Muscle layer of colon (tissue), 2 donors: ENCODE measurements around the gene TH.
A peak's percentile ranks its signal among the peaks of the same experiment; 100 is the strongest.

Experiments
- H3K27ac ChIP-seq: one replicate; pipeline ENCODE4 v1.7.0; 2013; ENCODE audit warnings: low read depth, mild to moderate bottlenecking, low read length, moderate library complexity
- H3K27me3 ChIP-seq, 2 donors: one replicate each; pipeline ENCODE4 v1.7.0; 2013; ENCODE audit warnings: low read length in 2 of 2, mild to moderate bottlenecking in 2 of 2; ENCODE audit not compliant: insufficient read depth in 2 of 2, control insufficient read depth in 1 of 2
- H3K36me3 ChIP-seq: one replicate; pipeline ENCODE4 v1.7.0; 2013; ENCODE audit warnings: mild to moderate bottlenecking, low read length; ENCODE audit not compliant: insufficient read depth
- H3K4me1 ChIP-seq: one replicate; pipeline ENCODE4 v1.7.0; 2013; ENCODE audit warnings: mild to moderate bottlenecking, low read length; ENCODE audit not compliant: insufficient read depth
- H3K4me3 ChIP-seq, 2 donors: one replicate each; pipeline ENCODE4 v1.7.0; 2013; ENCODE audit warnings: low read length in 2 of 2, low read depth in 1 of 2, mild to moderate bottlenecking in 1 of 2, moderate library complexity in 1 of 2
- H3K9ac ChIP-seq: one replicate; pipeline ENCODE4 v1.7.0; 2013; ENCODE audit warnings: low read length
- H3K9me3 ChIP-seq: one replicate; pipeline ENCODE4 v1.7.0; 2013; ENCODE audit warnings: mild to moderate bottlenecking, low read length
- donor health status: abdominal sarcoma.
- donor health status: Adenocarcinoma of cecum.

TH gene

DNA sequence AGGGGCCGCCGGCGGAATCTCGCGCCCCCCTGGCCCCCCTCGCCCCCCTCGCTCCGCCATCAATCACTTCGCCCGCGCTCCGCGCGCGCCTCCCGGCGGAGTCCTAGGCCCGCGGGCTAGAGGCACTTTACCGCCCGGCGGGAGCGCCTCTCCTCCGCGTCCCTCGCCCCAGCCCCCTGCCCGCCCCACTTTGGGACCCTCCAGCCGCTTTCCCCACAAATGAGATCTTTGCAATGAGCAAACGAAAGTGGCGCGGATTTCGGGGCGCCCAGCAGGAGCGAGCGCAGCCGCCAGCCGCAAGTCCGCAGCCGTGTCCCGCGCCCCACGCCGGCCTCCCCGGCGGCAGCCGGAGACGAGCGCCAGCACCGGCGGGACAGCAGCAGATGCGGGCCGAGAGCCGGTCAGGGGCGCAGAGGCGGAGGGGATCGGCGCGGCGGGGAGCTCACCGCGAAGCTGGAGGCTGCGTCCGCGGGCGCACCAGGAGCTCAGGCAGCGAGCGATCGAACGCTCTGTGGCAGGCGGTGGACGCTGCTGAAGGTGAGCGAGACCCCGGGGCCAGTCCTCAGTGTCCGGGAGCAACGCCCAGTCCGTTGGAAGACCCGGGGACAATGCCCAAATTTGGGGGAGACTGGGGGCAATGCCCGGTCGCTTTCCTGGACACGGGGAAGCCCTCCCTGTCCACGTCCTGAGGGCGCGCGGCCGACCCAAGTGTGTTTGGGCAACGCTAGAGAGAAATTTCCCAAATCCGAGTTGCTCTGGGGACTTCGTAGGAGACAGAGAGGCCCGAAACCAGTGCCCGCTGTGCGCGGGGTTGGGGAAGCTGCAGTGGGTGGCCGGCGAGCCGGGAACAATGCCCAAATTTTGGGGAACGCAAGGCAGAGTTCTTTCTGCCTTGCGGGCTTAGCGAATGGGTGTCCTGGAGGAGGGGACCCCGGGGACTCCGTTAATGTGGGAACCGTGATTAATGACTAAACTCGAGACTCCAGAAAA lies 30.9 kb downstream of the TH start:
- Histone ChIP-seq H3K36me3 (no peaks in the 10 kb centered on the region), H3K27ac (no peak overlapping the region), H3K4me1 (peaks cover 4% of the 10 kb centered on the region), H3K4me3 (no peak overlapping the region), H3K9me3 (no peaks in the 10 kb centered on the region), H3K27me3 (peaks cover 44 to 90% of the 10 kb centered on the region in 2 donors), H3K9ac (no peak overlapping the region)

DNA sequence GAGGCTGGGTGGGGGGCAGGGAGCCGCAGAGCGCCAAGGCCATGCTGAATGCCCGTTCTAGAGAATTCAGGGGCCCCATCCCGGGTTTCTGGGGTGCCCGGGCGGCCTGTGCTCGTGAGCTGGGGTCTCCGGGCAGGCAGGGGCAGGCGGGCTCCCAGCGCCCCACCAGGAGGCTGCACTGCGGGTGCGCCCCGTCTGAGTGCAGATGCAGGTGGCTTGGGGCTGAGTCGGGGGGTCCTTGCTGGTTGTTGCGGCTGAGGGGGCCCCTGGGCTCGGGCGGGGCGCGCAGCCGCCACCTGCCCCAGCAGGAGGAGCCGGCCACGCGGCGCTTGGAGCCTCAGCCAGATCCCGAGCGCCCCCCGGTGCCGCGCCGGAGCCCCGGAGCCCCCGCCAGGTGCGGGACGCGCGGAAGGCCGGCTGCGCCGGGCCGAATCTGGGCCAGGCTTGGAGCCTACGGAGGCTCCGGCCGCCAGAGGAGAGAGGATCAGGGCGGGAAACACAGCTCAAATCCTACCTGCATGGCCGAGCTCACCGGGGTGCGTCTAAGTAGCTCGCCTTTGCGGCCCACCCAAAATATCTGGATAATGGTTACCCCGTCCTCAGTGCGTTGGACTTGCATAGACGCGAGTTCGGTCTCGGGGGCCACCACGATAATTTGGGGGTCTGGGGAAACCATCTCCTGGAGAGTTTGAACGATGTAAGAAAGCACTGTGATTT lies 31.8 kb downstream of the TH start:
- no peaks in the 10 kb centered on the region for H3K9me3 ChIP-seq
- H3K36me3 ChIP-seq: no peaks in the 10 kb centered on the region
- no peak overlapping the region for H3K4me3 ChIP-seq
- H3K27me3 ChIP-seq: peaks cover 35 to 90% of the 10 kb centered on the region in 2 donors
- peaks cover 4% of the 10 kb centered on the region for H3K4me1 ChIP-seq
- no peak overlapping the region for H3K9ac ChIP-seq
- no peak overlapping the region for H3K27ac ChIP-seq

GRCh38 chr11:2139123-2139521 lies 32.5 kb downstream of the TH start, which contains the start of gene IGF2:
Gene IGF2, minus strand, starts transcription at chr11:2139389. Its CDS starts 3,866 bp downstream, at chr11:2135523.
- H3K9me3 ChIP-seq: no peaks in the 10 kb centered on the region
- H3K27me3 ChIP-seq: peaks cover 34 to 90% of the 10 kb centered on the region in 2 donors
- H3K27ac ChIP-seq: no peak within 1 kb of the TSS
- H3K9ac ChIP-seq: no peak within 1 kb of the TSS
- no peaks in the 10 kb centered on the region for H3K36me3 ChIP-seq
- H3K4me1 ChIP-seq: peaks cover 4% of the 10 kb centered on the region
- H3K4me3 ChIP-seq: no peak within 1 kb of the TSS

DNA sequence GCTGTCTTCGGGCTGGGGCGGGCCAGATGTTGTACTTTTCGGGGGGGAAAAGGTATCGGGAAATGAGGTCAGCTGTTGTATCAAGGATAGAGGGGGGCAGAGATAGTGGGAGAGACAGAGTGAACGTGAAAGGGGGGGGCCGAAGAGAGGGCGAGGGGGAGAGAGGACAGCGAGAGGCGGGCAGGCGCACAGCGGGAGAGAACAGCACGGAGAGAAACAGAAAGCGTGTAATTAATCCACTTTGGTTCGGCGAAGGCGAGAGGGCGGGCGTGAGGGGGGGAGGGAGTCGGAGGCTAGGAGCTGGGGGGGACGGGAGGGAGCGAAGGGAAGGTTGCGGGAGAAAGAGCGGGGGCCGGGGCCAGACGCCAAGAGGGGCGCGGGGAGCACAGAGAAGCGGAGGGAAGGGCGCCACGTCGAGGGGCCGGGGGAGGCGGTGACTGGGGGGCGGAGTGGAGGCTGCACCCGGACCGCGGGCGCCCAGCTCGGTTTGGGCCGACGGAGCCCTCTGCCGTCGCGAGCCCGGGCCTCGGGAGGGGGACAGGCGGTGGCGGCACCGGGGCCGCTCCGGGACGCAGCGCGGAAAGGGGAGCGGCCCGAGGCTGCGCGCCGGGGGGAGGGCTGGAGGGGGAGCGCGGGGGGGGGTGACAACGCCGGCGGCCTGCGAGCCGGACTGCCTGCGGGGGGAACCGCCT lies 33.0 kb downstream of the TH start:
- Histone ChIP-seq H3K4me1 (peaks cover 4% of the 10 kb centered on the region), H3K27ac (no peak overlapping the region), H3K9me3 (no peaks in the 10 kb centered on the region), H3K4me3 (no peak overlapping the region), H3K36me3 (no peaks in the 10 kb centered on the region), H3K27me3 (peaks cover 32 to 90% of the 10 kb centered on the region in 2 donors), H3K9ac (no peak overlapping the region)

DNA sequence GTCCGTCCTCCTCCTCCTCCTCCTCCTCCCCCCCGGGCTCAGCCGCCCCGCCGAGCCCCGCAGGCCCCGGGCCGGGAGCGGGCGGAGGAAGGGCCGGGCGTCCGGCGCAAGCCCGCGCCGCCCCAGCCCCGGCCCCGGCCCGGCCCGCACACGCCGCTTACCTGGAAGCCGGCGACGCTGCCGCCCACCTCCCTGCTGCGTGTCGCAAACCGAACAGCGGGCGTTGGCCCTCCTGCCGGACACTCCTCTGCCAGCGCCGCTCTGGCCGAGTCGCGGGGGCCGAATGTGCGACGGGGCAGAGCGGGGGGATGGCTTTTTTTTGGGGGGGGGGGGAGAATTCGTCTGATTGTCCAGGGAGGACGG lies 33.6 kb downstream of the TH start:
- no peaks in the 10 kb centered on the region for H3K36me3 ChIP-seq
- peaks cover 29 to 92% of the 10 kb centered on the region in 2 donors for H3K27me3 ChIP-seq
- no peak overlapping the region for H3K9ac ChIP-seq
- H3K4me1 ChIP-seq: peaks cover 4% of the 10 kb centered on the region
- no peak overlapping the region for H3K4me3 ChIP-seq
- H3K27ac ChIP-seq: no peak overlapping the region
- H3K9me3 ChIP-seq: no peaks in the 10 kb centered on the region

DNA sequence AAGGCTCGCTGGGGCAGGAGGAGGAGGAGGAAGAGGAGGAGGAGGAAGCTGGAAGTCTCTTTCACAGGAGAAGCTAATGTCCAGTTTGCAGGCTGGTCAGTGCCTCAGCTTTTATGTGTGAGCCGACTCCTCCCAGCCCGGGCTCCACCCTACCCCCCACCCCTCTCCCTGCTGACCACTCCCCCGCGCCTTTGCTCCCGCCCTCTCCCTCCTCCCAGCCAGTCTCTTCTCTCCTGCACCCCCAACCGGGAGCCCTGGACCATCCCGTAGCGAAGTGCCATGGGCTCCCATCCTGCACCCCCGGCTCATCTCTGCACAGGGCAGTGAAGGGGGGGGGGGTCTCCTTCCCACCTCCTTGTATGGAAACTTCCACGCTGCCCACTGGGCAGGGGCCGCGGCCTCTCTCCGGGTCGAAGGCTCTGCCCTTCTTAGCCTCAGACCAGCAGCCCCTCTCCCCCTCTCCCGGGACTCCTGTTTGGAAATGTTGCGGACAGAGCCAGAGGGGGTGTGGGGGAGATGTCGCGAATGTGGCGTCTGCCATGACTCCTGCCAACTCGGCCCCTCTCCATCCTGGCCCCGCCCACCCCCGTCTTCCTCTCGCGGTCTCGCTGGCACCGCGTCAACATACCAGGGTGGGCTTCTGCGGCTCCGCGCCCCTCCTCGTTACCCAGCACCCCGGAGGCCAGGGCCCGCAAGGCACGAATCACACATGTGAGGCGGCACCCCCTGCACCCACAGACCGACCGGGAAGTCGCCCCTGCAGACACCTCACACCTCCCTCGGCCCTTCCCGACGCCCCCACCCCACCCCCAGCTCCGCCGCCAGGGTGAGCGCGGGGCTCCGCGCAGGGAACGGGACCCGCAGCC lies 34.2 kb downstream of the TH start:
- Histone ChIP-seq H3K9me3 (no peaks in the 10 kb centered on the region), H3K36me3 (no peaks in the 10 kb centered on the region), H3K27me3 (peaks cover 23 to 90% of the 10 kb centered on the region in 2 donors), H3K9ac (no peak overlapping the region), H3K4me1 (peaks cover 4% of the 10 kb centered on the region), H3K4me3 (peak overlapping the region in 1 of 2 donors; percentile 18), H3K27ac (no peak overlapping the region)

DNA sequence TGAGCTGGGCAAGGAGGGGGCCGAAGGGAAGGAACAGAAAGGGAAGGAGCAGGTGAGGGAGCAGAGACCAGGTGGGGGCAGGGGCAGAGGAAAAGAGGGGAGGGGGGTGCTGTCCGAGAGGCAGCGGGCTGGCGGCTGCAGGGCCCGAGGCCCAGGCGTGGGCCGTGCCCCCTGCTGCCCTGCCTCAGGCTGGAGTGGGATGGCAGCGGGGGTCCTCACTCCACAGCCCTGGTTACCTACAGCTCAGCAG lies 34.7 kb downstream of the TH start:
- Histone ChIP-seq H3K4me3 (no peak overlapping the region), H3K36me3 (no peaks in the 10 kb centered on the region), H3K27me3 (peaks cover 18 to 85% of the 10 kb centered on the region in 2 donors), H3K9me3 (no peaks in the 10 kb centered on the region), H3K27ac (no peak overlapping the region), H3K4me1 (peaks cover 4% of the 10 kb centered on the region), H3K9ac (no peak overlapping the region)

DNA sequence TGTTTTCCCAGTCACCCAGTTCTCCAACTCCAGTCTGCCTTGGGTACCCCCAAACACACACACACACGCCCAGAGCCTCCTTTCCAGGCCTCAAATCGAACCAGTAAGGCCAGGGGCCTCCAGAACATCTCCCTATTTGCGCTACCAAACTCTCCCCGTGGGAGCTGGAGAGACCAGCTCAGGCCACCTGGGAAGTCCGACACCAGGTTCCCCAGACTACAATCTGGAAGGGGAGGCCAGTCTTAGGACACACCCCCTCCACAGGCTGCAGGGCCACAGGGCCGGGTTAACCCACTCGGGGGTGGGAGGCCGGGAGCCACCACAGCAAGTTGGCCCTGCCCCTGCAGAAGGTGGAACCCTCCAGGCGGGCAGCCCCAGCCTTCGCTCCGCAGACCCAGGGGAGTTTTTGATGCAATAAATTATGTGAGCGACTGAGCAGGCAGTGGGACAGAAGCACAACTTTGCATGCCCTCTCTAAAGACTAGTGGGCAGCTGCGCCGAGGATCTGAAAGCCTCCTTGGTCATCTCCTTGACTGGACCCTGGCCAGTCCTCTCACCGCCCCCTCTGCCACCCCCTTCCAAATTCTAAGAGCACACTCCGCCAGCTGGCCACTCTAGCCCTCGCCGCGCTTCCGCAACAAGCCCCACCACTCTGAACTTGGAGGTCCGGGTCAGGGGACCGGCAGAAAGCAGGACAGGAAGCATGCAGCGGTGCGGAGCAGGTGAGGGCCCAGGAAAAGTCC lies 35.2 kb downstream of the TH start:
- Histone ChIP-seq H3K9me3 (no peaks in the 10 kb centered on the region), H3K4me1 (peaks cover 4% of the 10 kb centered on the region), H3K4me3 (no peak overlapping the region), H3K9ac (no peak overlapping the region), H3K27ac (no peak overlapping the region), H3K36me3 (no peaks in the 10 kb centered on the region), H3K27me3 (peaks cover 15 to 80% of the 10 kb centered on the region in 2 donors)

- H3K9me3 ChIP-seq: no peaks in the 10 kb centered on the region
- H3K36me3 ChIP-seq: no peaks in the 10 kb centered on the region
- peaks cover 4% of the 10 kb centered on the region for H3K4me1 ChIP-seq
- peaks cover 9 to 73% of the 10 kb centered on the region in 2 donors for H3K27me3 ChIP-seq
- H3K9ac ChIP-seq: no peak overlapping the region
- H3K27ac ChIP-seq: no peak overlapping the region
- H3K4me3 ChIP-seq: no peak overlapping the region
Observed at GRCh38 chr11:2135648-2136201, 35.9 kb downstream of the TH start.

- Histone ChIP-seq H3K4me1 (peaks cover 4% of the 10 kb centered on the region), H3K4me3 (no peak overlapping the region), H3K27ac (no peak overlapping the region), H3K9me3 (no peaks in the 10 kb centered on the region), H3K9ac (no peak overlapping the region), H3K36me3 (no peaks in the 10 kb centered on the region), H3K27me3 (peaks cover 5 to 67% of the 10 kb centered on the region in 2 donors)
Observed at GRCh38 chr11:2135018-2135569, 36.5 kb downstream of the TH start.
